HepG2 (cell line): ENCODE measurements around the gene PHACTR1. TPM values are rescaled to one million over a fixed set of nuclear protein-coding genes. Genes with fewer than 3 reads are reported as not detected.

Experiments
- ATAC-seq: fragments of 200-7000 bp; cut with Tn5 transposase; 3 replicates; pipeline ENCODE4 v1.9.1; 2020; ENCODE audit warnings: mild to moderate bottlenecking, moderate library complexity
- BruUV-seq: library from RNA; stranded (reverse); fragments of 400-500 nt; replicated peaks from 2 replicates; lab custom pipeline; 2021; lab: Mats Ljungman, UMichigan
- CTCF ChIA-PET: fragments of 300-600 bp; formaldehyde crosslinking; extraction: SDS; loops from one replicate; lab custom pipeline; 2021; ENCODE audit warnings: low total read pairs, inconsistent platforms, low intra/inter-chr PET ratio; lab: Yijun Ruan, JAX
- POLR2A ChIA-PET: fragments of 350-600 bp; sonication (Branson Sonifier 250); formaldehyde crosslinking; loops from one replicate; lab custom pipeline; 2020; ENCODE audit warnings: antibody characterized with exemption, inconsistent platforms; lab: Yijun Ruan, JAX
- DNase-seq: peaks from one replicate; pipeline ENCODE4 v3.0.0-alpha.2; 2015; ENCODE audit warnings: low spot score
- FAIRE-seq: peaks from 3 replicates; lab custom pipeline; 2011; peaks lifted over from hg19 to GRCh38; lab: Jason Lieb, UNC
- H2AFZ ChIP-seq: one replicate; pipeline ENCODE4 v1.6.1; 2011; ENCODE audit warnings: low read length, inconsistent platforms
- H3K27ac ChIP-seq: fragments of 300-600 bp; 3 replicates; pipeline ENCODE4 v1.8.0; 2011; ENCODE audit warnings: mixed run types, mild to moderate bottlenecking, mixed read lengths, low read length, inconsistent platforms; ENCODE audit not compliant: insufficient read depth; ENCODE audit errors: extremely low read length
- H3K27me3 ChIP-seq, 2 experiments: fragments of 200-600 bp in 1 of 2; 2 replicates in 1 of 2; 3 replicates in 1 of 2; pipeline versions ENCODE4 v1.6.0 to v1.8.0; 2011; ENCODE audit warnings: low read length in 2 of 2, mild to moderate bottlenecking in 2 of 2, moderate library complexity in 2 of 2, inconsistent platforms in 1 of 2; ENCODE audit not compliant: insufficient read depth in 2 of 2, control insufficient read depth in 1 of 2
- H3K36me3 ChIP-seq, 2 experiments: fragments of 200-600 bp in 1 of 2; replicated peaks in 1 of 2; 2 replicates in 1 of 2; 3 replicates in 1 of 2; pipeline versions ENCODE4 v1.5.1 to v1.8.0; 2011; ENCODE audit warnings: low read length in 2 of 2, inconsistent platforms in 1 of 2; ENCODE audit not compliant: insufficient read depth in 2 of 2, control insufficient read depth in 1 of 2
- H3K4me1 ChIP-seq: 2 replicates; pipeline ENCODE4 v1.5.1; 2012; ENCODE audit warnings: low read length, inconsistent platforms; ENCODE audit not compliant: insufficient read depth
- H3K4me2 ChIP-seq: 2 replicates; pipeline ENCODE4 v1.6.0; 2011; ENCODE audit warnings: low read depth, low read length, inconsistent platforms
- H3K4me3 ChIP-seq, 3 experiments: fragments of 200-600 bp in 1 of 3; sonication (generic), shearing (Covaris generic) in 1 of 3; replicated peaks in 1 of 3; 2 replicates each; pipeline ENCODE4 v1.5.1; 2011 to 2016; ENCODE audit warnings: low read length in 3 of 3, inconsistent platforms in 2 of 3, low read depth in 2 of 3, mild to moderate bottlenecking in 2 of 3, control low read depth in 1 of 3, mixed read lengths in 1 of 3; ENCODE audit not compliant: insufficient read depth in 1 of 3
- H3K79me2 ChIP-seq: one replicate; pipeline ENCODE4 v1.6.1; 2011; ENCODE audit warnings: low read length, inconsistent platforms; ENCODE audit not compliant: insufficient read depth
- H3K9ac ChIP-seq: 2 replicates; pipeline ENCODE4 v1.6.0; 2011; ENCODE audit warnings: mild to moderate bottlenecking, low read depth, low read length, inconsistent platforms; ENCODE audit not compliant: insufficient read depth
- H3K9me3 ChIP-seq: 2 replicates; pipeline ENCODE4 v1.5.1; 2012; ENCODE audit warnings: mild to moderate bottlenecking, low read length
- H4K20me1 ChIP-seq: 2 replicates; pipeline ENCODE4 v1.6.0; 2011; ENCODE audit warnings: inconsistent platforms, mild to moderate bottlenecking, low read length, moderate library complexity; ENCODE audit not compliant: insufficient read depth
- KIAA2018 ChIP-seq: sonication (generic); formaldehyde crosslinking; IDR thresholded peaks from 2 replicates; pipeline ENCODE4 v1.5.0; 2020; ENCODE audit warnings: mild to moderate bottlenecking, missing genetic modification reagents, borderline replicate concordance
- NFIB ChIP-seq: sonication (generic); formaldehyde crosslinking; IDR thresholded peaks from 2 replicates; pipeline ENCODE4 v1.9.0; 2021; ENCODE audit warnings: missing genetic modification reagents, mild to moderate bottlenecking, borderline replicate concordance
- RAD21 ChIP-seq: fragments of 450-650 bp; formaldehyde crosslinking; IDR thresholded peaks from 2 replicates; pipeline ENCODE4 v1.5.0; 2020; ENCODE audit warnings: mild to moderate bottlenecking
- SKI ChIP-seq: fragments of 450-650 bp; IDR thresholded peaks from one replicate; pipeline ENCODE4 v1.6.1; 2018; ENCODE audit warnings: mild to moderate bottlenecking; ENCODE audit not compliant: partially characterized antibody
- SRSF9 ChIP-seq: fragments of 200-400 bp; formaldehyde crosslinking; IDR thresholded peaks from 2 replicates; pipeline ENCODE4 v1.6.1; 2018; ENCODE audit warnings: borderline replicate concordance, mild to moderate bottlenecking, low read depth, low read length; ENCODE audit not compliant: insufficient read depth, poor library complexity, severe bottlenecking
- XRCC5 ChIP-seq: fragments of 200-400 bp; formaldehyde crosslinking; optimal IDR thresholded peaks from 2 replicates; pipeline ENCODE3; 2017; ENCODE audit warnings: mild to moderate bottlenecking, low read length
- ZFP36L2 ChIP-seq: sonication (generic); formaldehyde crosslinking; IDR thresholded peaks from 2 replicates; pipeline ENCODE4 v1.4.0; 2020; ENCODE audit warnings: missing genetic modification reagents
- ZNF274 ChIP-seq: sonication (generic); formaldehyde crosslinking; IDR thresholded peaks from 2 replicates; pipeline ENCODE4 v1.5.1; 2020; ENCODE audit warnings: mild to moderate bottlenecking, missing genetic modification reagents
- WGBS: methylation state at CpG from one replicate; pipeline ENCODE4 v1.1.6; 2017; ENCODE audit warnings: low lambda C conversion rate; 5-methylcytosine and 5-hydroxymethylcytosine counted together
- in situ Hi-C: cut with HindIII; loops from 2 replicates; pipeline ENCODE4 v1.10.0; 2017; ENCODE audit warnings: low pct_unique_long_range_greater_than_20kb; ENCODE audit not compliant: extremely low pct_ligation_motif_present
- intact Hi-C: fragments of 100-400 bp; cut with micrococcal nuclease; formaldehyde crosslinking; loops from one replicate; pipeline ENCODE4 v1.10.0; 2022; ENCODE audit not compliant: unreplicated experiment
- polyA plus RNA-seq, 8 experiments: library from polyadenylated mRNA; depleted of rRNA in 3 of 8; stranded (reverse) in 7 of 8; unstranded in 1 of 8; fragments of >200 nt; fragmentation: Illumina TruSeq in 4 of 8; extraction: Trizol in 4 of 8; gene quantifications; 2 replicates each; pipeline versions ENCODE4 v1.2.1 to v1.2.3, GENCODE V29; 2011 to 2016; ENCODE audit warnings: low read depth in 4 of 8, missing spikeins in 1 of 8, mixed read lengths in 1 of 8; ENCODE audit not compliant: insufficient read depth in 1 of 8
- total RNA-seq, 5 experiments: library from RNA; depleted of rRNA; stranded (reverse); fragments of >200 nt; fragmentation: Illumina TruSeq; extraction: Trizol; gene quantifications; 2 replicates each; pipeline ENCODE4 v1.2.3, GENCODE V29; 2016; ENCODE audit warnings: low read depth in 1 of 5
- TF ChIP-seq, protein P1 (sequence below): sonication (generic); formaldehyde crosslinking; IDR thresholded peaks from 2 replicates; pipeline ENCODE4 v1.5.0; 2020; ENCODE audit warnings: mild to moderate bottlenecking, missing genetic modification reagents, moderate library complexity

PHACTR1 gene
- total and polyA plus RNA-seq, 2 of the 13 experiments (the other 11 are each of a cell fraction or from before 2014, with no cell fraction given): 0.09 TPM; not detected in 1

GRCh38 chr6:13277231-13277630 is 560.7 kb downstream of the PHACTR1 start (continued):
- TF ChIP-seq KIAA2018 (CRISPR knock-in tag) (no peak), SKI (no peak), SRSF9 (no peak), ZFP36L2 (no peak)

DNA sequence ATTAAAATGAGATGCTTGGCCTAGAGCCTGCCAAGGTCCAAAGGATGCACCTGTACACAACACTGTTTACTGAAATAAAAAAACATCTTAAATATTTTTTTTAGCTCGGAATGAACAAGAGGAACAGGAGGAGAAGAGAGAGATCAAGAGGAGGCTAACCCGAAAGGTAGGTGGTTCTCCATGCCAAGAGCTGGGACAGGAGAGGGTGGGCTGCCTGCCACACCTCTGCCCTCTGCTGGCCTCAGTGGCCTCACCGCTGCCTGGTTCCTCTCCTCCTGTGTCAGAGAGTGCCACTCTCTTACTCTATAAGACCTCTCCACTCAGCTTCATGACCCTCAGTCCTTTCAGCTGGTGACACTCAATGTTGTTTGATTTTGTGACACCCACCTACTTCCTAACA is 561.6 kb downstream of the PHACTR1 start:
- POLR2A ChIA-PET: no interaction called here
- no peak overlapping the region for H3K4me2 ChIP-seq
- 54% methylated on average over 3 of the region's 3 CpGs for WGBS
- TF ChIP-seq XRCC5 (peak; percentile 41), RAD21 (CRISPR knock-in tag) (peak; percentile 43; the same call in 1 of the 2 replicates), NFIB (no peak), ZNF274 (CRISPR knock-in tag) (no peak)
- TF ChIP-seq, protein P1, sequence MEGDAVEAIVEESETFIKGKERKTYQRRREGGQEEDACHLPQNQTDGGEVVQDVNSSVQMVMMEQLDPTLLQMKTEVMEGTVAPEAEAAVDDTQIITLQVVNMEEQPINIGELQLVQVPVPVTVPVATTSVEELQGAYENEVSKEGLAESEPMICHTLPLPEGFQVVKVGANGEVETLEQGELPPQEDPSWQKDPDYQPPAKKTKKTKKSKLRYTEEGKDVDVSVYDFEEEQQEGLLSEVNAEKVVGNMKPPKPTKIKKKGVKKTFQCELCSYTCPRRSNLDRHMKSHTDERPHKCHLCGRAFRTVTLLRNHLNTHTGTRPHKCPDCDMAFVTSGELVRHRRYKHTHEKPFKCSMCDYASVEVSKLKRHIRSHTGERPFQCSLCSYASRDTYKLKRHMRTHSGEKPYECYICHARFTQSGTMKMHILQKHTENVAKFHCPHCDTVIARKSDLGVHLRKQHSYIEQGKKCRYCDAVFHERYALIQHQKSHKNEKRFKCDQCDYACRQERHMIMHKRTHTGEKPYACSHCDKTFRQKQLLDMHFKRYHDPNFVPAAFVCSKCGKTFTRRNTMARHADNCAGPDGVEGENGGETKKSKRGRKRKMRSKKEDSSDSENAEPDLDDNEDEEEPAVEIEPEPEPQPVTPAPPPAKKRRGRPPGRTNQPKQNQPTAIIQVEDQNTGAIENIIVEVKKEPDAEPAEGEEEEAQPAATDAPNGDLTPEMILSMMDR (CRISPR knock-in tag): peak; percentile 71

More for the DNA sequence above, 561.6 kb downstream of the PHACTR1 start:
- no peaks in the 10 kb centered on the region for H3K79me2 ChIP-seq
- no peaks in the 10 kb centered on the region for H4K20me1 ChIP-seq
- H3K4me1 ChIP-seq: peaks cover 12% of the 10 kb centered on the region
- CTCF ChIA-PET: no interaction called here
- H3K27ac ChIP-seq: no peak overlapping the region
- DNase-seq (no peak), ATAC-seq (peak; percentile 83), FAIRE-seq (no peak)
- H3K9ac ChIP-seq: no peak overlapping the region
- intact Hi-C loops: loop anchor here (1.0 kb wide), 1 partner anchor 83 kb away; no protein-coding TSS in a partner anchor
- H3K4me3 ChIP-seq: no peak overlapping the region
- H3K27me3 ChIP-seq: no peaks in the 10 kb centered on the region
- BruUV-seq: no TSS peak
- H3K9me3 ChIP-seq: no peaks in the 10 kb centered on the region
- H3K36me3 ChIP-seq: no peaks in the 10 kb centered on the region
- H2AFZ ChIP-seq: no peak overlapping the region
- in situ Hi-C loops: no loop called here
